HCT116 (cell line): ENCODE data around the gene RAPH1. TPM values are rescaled to one million over a fixed set of nuclear protein-coding genes. Genes with fewer than 3 reads are reported as not detected.

Experiments
- ATAC-seq: fragments of 200-7000 bp; cut with Tn5 transposase; 2 replicates; pipeline ENCODE4 v1.9.1; 2020; ENCODE audit warnings: mild to moderate bottlenecking, moderate library complexity
- BruUV-seq: library from RNA; stranded (reverse); fragments of 400-500 nt; replicated peaks from 2 replicates; lab custom pipeline; 2021; lab: Mats Ljungman, UMichigan
- CTCF ChIA-PET: fragments of 300-600 bp; sonication (Branson Sonifier 250); formaldehyde crosslinking; loops from one replicate; lab custom pipeline; 2021; ENCODE audit warnings: antibody characterized with exemption; lab: Charles Lee
- POLR2A ChIA-PET: fragments of 300-600, 350-600 bp; sonication (Branson Sonifier 250); formaldehyde crosslinking; loops from one replicate; lab custom pipeline; 2021; ENCODE audit warnings: antibody characterized with exemption; lab: Charles Lee
- RAD21 ChIA-PET, 2 experiments: fragments of 300-600 bp; sonication (Branson Sonifier 250); formaldehyde crosslinking; loops; one replicate each; lab custom pipeline; 2023; ENCODE audit warnings: low total read pairs in 2 of 2; ENCODE audit not compliant: uncharacterized antibody in 2 of 2, unreplicated experiment in 2 of 2, low non-redundant PET in 1 of 2; lab: Charles Lee
- DNase-seq: peaks from one replicate; pipeline ENCODE4 v3.0.0-alpha.2; 2010; ENCODE audit warnings: low read depth, low spot score
- H2AFZ ChIP-seq: fragments of 200-600 bp; shearing (Covaris generic), sonication (generic); 2 replicates; pipeline ENCODE4 v1.6.1; 2017; ENCODE audit warnings: low read depth, mixed run types, mixed read lengths, antibody characterized with exemption, low read length; ENCODE audit not compliant: poor library complexity, severe bottlenecking
- H3K27ac ChIP-seq: 2 replicates; pipeline ENCODE4 v1.5.1; 2012; ENCODE audit warnings: low read depth, low read length
- H3K27me3 ChIP-seq: fragments of 200-600 bp; sonication (generic); 2 replicates; pipeline ENCODE4 v1.6.1; 2016; ENCODE audit warnings: mixed run types, low read length, mixed read lengths; ENCODE audit not compliant: insufficient read depth
- H3K36me3 ChIP-seq, 2 experiments: fragments of 200-500 bp in 1 of 2; fragments of 200-600 bp in 1 of 2; sonication (Bioruptor generic) in 1 of 2; sonication (generic) in 1 of 2; 2 replicates each; pipeline versions ENCODE4 v1.5.1 to v1.6.1; 2014 to 2016; ENCODE audit warnings: low read length in 2 of 2, inconsistent platforms in 1 of 2, mixed read lengths in 1 of 2, mixed run types in 1 of 2; ENCODE audit not compliant: insufficient read depth in 2 of 2, control insufficient read depth in 1 of 2
- H3K4me1 ChIP-seq, 2 experiments: fragments of 200-600 bp in 1 of 2; sonication (generic) in 1 of 2; 2 replicates each; pipeline versions ENCODE4 v1.5.1 to v1.6.1; 2012 to 2017; ENCODE audit warnings: low read length in 2 of 2, inconsistent platforms in 1 of 2, mild to moderate bottlenecking in 1 of 2, mixed read lengths in 1 of 2, mixed run types in 1 of 2, moderate library complexity in 1 of 2; ENCODE audit not compliant: insufficient read depth in 2 of 2, control insufficient read depth in 1 of 2
- H3K4me2 ChIP-seq: fragments of 200-600 bp; sonication (generic); 2 replicates; pipeline ENCODE4 v1.6.1; 2017; ENCODE audit warnings: mixed run types, low read length, mixed read lengths
- H3K4me3 ChIP-seq, 2 experiments: fragments of 200-600 bp in 1 of 2; sonication (generic) in 1 of 2; replicated peaks in 1 of 2; 2 replicates each; pipeline ENCODE4 v1.5.1; 2011 to 2016; ENCODE audit warnings: low read length in 2 of 2, control low read depth in 1 of 2, low read depth in 1 of 2, mild to moderate bottlenecking in 1 of 2, mixed read lengths in 1 of 2, mixed run types in 1 of 2
- H3K79me2 ChIP-seq: fragments of 200-600 bp; sonication (generic); 2 replicates; pipeline ENCODE4 v1.6.1; 2017; ENCODE audit warnings: mild to moderate bottlenecking, mixed run types, low read length, moderate library complexity, mixed read lengths; ENCODE audit not compliant: insufficient read depth
- H3K9ac ChIP-seq: fragments of 200-600 bp; sonication (generic); 2 replicates; pipeline ENCODE4 v1.6.1; 2016; ENCODE audit warnings: low read length, mixed read lengths
- H3K9me2 ChIP-seq: fragments of 200-600 bp; sonication (generic), shearing (Covaris generic); 2 replicates; pipeline ENCODE4 v1.6.1; 2017; ENCODE audit warnings: mixed run types, mild to moderate bottlenecking, moderate library complexity; ENCODE audit not compliant: insufficient read depth
- H3K9me3 ChIP-seq, 2 experiments: fragments of 200-500 bp in 1 of 2; fragments of 200-600 bp in 1 of 2; sonication (Bioruptor generic) in 1 of 2; sonication (generic) in 1 of 2; 2 replicates each; pipeline ENCODE4 v1.6.1; 2014 to 2017; ENCODE audit warnings: low read length in 2 of 2, mixed read lengths in 2 of 2, inconsistent platforms in 1 of 2, low read depth in 1 of 2, mild to moderate bottlenecking in 1 of 2, mixed run types in 1 of 2, moderate library complexity in 1 of 2; ENCODE audit not compliant: control insufficient read depth in 1 of 2, insufficient read depth in 1 of 2
- H4K20me1 ChIP-seq: fragments of 200-600 bp; sonication (generic), shearing (Covaris generic); 2 replicates; pipeline ENCODE4 v1.6.1; 2017; ENCODE audit warnings: mixed run types, mild to moderate bottlenecking, moderate library complexity; ENCODE audit not compliant: insufficient read depth
- CEBPB ChIP-seq: IDR thresholded peaks from 2 replicates; pipeline ENCODE4 v1.6.1; 2012; ENCODE audit warnings: low read depth
- EGR1 ChIP-seq: IDR thresholded peaks from 2 replicates; pipeline ENCODE4 v1.6.1; 2012; ENCODE audit warnings: low read depth
- EZH2phosphoT487 ChIP-seq: fragments of 200-600 bp; IDR thresholded peaks from 2 replicates; pipeline ENCODE4 v1.6.1; 2018; ENCODE audit warnings: antibody characterized with exemption, borderline replicate concordance
- FOSL1 ChIP-seq: IDR thresholded peaks from 2 replicates; pipeline ENCODE4 v1.6.1; 2012; ENCODE audit warnings: low read depth
- JUND ChIP-seq: IDR thresholded peaks from 2 replicates; pipeline ENCODE4 v1.6.1; 2012
- MAX ChIP-seq: IDR thresholded peaks from 2 replicates; pipeline ENCODE4 v1.6.1; 2012
- RAD21 ChIP-seq: IDR thresholded peaks from 2 replicates; pipeline ENCODE4 v1.6.1; 2012; ENCODE audit warnings: low read depth, mild to moderate bottlenecking
- SIN3A ChIP-seq: IDR thresholded peaks from 2 replicates; pipeline ENCODE4 v1.6.1; 2012; ENCODE audit warnings: low read depth
- SP1 ChIP-seq: IDR thresholded peaks from 2 replicates; pipeline ENCODE4 v1.6.1; 2012; ENCODE audit warnings: low read depth
- TCF7L2 ChIP-seq: IDR thresholded peaks from 2 replicates; pipeline ENCODE4 v1.7.0; 2011; ENCODE audit warnings: borderline replicate concordance, inconsistent platforms; ENCODE audit not compliant: insufficient read depth, insufficient read length; ENCODE audit errors: extremely low read depth
- YY1 ChIP-seq: IDR thresholded peaks from 2 replicates; pipeline ENCODE4 v1.6.1; 2011; ENCODE audit warnings: low read length, low read depth, moderate library complexity, mild to moderate bottlenecking; ENCODE audit not compliant: insufficient replicate concordance; ENCODE audit errors: extremely low read depth
- ZBTB33 ChIP-seq: IDR thresholded peaks from 2 replicates; pipeline ENCODE4 v1.6.1; 2011; ENCODE audit warnings: mild to moderate bottlenecking, low read length, moderate library complexity; ENCODE audit not compliant: insufficient replicate concordance; ENCODE audit errors: extremely low read depth
- ZFX ChIP-seq: fragments of 450-650 bp; IDR thresholded peaks from 2 replicates; pipeline ENCODE4 v1.6.1; 2017
- intact Hi-C: fragments of 100-400 bp; cut with micrococcal nuclease; formaldehyde crosslinking; loops from 2 replicates; pipeline ENCODE4 v1.10.0; 2022
- total RNA-seq: library from RNA; stranded (reverse); gene quantifications from one replicate; pipeline ENCODE4 v1.2.1, GENCODE V29; 2021; ENCODE audit not compliant: unreplicated experiment

RAPH1 gene
- total RNA-seq, 1 experiment from 2014 or later, result 22.3 TPM

- H3K4me2 ChIP-seq, result no peak overlapping the region
- H3K4me3 ChIP-seq, result no peak overlapping the region
- H3K79me2 ChIP-seq, result no peaks in the 10 kb centered on the region
- intact Hi-C loops, result no loop called here
- ChIA-PET CTCF (no interaction called here), POLR2A (no interaction called here), RAD21 (no interaction called here)
- no peaks in the 10 kb centered on the region for H3K9me3 ChIP-seq
- BruUV-seq, result no TSS peak
- DNase-seq, result no peak
- no peaks in the 10 kb centered on the region for H3K9me2 ChIP-seq
- no peaks in the 10 kb centered on the region for H4K20me1 ChIP-seq
- no peak for ATAC-seq
- TF ChIP-seq CEBPB (no peak), EZH2phosphoT487 (no peak), MAX (no peak), SIN3A (no peak), EGR1 (no peak), TCF7L2 (no peak), ZBTB33 (no peak), RAD21 (no peak), YY1 (no peak), JUND (no peak), ZFX (no peak), FOSL1 (no peak), SP1 (no peak)
- H3K9ac ChIP-seq, result no peak overlapping the region
- no peak overlapping the region for H2AFZ ChIP-seq
- no peaks in the 10 kb centered on the region for H3K27me3 ChIP-seq
- no peak overlapping the region for H3K27ac ChIP-seq
- no peaks in the 10 kb centered on the region for H3K4me1 ChIP-seq
- no peaks in the 10 kb centered on the region for H3K36me3 ChIP-seq
Measured at GRCh38 chr2:203548887-203549286, 13.8 kb upstream of the RAPH1 start.
